HG03460 (cell line): ENCODE results near the gene PLCL2.

Experiments used
- ATAC-seq: cut with Tn5 transposase; IDR thresholded peaks from one replicate; pipeline ENCODE4 v1.9.1; 2021; ENCODE audit not compliant: unreplicated experiment

Gene PLCL2

DNA sequence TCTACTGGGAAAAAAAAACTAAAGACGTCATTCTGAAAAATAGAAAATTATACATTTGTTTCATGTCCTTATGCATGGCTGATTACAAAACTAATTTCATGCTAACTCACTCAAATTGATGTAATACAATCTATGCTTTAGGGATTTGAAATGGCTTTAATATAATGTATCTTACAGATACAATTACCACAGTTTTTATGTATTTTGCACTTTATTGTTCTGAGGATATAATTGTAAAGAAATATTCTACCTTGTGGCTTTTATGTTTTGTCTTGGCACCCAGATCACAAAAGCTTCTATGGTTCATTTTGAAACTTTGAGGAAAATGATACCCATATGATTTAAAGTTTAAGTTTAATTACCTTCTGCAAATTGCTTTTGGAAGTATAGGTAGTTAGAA, 122.5 kb downstream of the PLCL2 start:
- no peak for ATAC-seq

DNA sequence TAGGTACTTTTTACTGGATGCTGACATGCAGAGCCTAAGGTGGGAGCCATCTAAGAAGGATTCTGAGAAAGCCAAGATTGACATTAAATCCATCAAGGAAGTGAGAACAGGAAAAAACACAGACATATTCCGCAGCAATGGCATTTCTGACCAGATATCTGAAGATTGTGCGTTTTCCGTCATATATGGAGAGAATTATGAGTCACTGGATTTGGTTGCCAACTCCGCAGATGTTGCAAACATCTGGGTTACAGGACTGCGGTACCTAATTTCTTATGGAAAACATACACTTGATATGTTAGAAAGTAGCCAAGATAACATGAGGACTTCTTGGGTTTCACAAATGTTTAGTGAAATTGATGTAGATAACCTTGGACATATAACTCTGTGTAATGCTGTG, 125.1 kb downstream of the PLCL2 start:
- no peak for ATAC-seq

DNA sequence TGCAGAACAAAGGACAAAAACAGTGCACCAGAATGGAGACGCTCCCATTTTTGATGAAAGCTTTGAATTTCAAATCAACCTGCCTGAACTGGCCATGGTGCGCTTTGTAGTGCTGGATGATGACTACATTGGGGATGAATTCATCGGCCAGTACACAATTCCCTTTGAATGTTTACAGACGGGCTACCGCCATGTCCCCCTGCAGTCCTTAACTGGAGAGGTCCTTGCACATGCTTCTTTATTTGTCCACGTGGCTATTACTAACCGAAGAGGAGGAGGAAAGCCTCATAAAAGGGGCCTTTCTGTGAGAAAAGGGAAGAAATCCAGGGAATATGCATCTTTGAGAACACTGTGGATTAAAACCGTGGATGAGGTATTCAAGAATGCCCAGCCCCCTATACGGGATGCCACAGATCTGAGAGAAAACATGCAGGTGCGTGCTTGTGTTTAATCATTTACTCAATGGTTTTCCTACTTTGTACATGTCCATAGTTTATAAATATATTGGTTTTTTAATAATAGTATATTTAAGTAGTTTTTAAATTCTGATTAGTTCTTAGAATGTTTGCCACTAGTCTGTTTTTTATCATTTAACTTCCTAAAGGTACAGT, 127.1 kb downstream of the PLCL2 start:
- no peak for ATAC-seq

DNA sequence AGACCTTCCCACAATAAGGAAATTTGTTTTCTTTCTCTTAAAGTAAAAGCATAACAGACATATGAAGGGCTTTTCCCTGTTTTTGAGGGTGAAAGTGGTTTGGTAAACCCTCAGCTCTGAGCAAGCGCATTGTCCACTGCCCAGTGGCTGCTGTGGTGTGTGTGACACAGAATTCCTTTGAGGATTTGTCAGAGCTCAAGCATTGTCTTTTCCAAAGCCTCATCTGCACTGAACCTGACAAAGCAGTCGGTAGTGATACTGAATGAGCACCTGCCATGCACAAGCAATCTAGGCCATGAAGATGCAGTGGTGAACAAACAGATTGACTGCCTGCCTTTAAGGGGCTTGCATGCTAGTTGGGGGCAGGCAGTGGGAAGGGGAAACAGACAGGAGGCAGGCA, 128.3 kb downstream of the PLCL2 start:
- no peak for ATAC-seq

DNA sequence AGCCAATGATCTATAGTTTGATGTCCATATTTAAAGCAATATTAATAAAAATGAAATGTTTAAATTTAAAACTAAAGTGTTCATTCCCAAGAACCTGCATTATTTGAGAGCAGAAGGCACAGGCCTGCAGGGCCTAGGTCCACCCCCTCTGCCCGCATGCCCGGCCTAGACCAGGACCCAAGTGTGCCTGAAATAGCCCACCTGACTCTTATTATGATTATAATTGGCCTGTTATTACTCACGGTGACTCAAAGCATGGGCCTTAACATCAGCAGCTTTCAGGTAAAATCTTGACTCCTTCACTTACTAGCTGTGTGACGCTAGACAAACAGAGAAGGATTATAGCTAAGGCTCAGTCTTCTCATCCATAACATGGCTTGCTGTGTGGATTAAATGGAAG, 128.8 kb downstream of the PLCL2 start:
- ATAC-seq = no peak

DNA sequence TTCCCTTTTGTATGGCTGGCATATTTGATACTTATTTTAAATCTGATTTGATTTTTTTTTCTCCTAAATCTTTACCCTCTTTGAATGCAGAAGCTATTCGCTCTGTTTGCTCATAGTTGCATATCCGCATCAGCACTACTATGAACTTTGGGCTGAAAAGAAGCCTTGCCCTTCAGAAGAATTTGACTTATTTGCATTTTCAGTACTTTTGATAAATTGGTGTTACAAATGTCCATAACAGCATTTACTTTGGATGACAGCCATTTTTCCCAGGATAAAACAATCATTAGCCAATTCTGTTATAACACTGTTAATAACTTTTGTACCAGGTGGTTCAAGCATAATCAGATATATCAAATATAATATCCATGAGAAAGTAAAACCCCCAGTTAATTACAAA, 129.5 kb downstream of the PLCL2 start:
- no peak for ATAC-seq

DNA sequence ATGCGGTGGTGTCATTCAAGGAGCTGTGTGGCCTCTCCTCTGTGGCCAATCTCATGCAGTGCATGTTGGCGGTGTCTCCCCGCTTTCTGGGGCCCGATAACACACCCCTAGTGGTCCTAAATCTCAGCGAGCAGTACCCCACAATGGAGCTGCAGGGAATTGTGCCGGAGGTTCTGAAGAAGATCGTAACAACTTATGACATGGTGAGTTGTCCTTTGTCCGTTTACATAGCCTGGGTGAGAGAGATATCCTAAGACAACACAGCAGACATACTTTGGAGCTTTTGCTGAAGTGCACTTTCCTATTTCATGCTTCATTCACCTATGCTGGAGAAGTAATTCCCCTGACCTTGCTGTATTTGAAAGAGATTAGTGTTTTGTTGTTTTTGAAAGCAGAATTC, 130.0 kb downstream of the PLCL2 start:
- no peak for ATAC-seq

DNA sequence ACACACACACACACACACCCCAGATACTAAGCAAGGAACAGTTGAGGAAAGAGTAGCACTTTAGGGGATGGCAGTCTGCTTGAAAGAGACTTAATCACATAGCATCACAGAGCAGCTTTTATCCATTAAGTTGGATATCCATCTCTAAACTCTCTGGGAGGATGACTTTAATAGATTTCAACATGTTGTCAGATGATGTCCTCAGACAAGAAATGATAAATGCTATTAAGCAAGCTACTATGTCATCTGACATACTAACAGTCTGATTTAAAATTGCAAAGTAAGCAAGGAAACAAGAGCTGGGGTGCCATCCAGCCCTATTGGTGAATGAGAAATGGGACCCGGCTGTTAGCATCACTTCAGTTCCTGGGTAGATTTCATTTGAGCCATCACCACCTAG, 136.9 kb downstream of the PLCL2 start:
- no peak for ATAC-seq

DNA sequence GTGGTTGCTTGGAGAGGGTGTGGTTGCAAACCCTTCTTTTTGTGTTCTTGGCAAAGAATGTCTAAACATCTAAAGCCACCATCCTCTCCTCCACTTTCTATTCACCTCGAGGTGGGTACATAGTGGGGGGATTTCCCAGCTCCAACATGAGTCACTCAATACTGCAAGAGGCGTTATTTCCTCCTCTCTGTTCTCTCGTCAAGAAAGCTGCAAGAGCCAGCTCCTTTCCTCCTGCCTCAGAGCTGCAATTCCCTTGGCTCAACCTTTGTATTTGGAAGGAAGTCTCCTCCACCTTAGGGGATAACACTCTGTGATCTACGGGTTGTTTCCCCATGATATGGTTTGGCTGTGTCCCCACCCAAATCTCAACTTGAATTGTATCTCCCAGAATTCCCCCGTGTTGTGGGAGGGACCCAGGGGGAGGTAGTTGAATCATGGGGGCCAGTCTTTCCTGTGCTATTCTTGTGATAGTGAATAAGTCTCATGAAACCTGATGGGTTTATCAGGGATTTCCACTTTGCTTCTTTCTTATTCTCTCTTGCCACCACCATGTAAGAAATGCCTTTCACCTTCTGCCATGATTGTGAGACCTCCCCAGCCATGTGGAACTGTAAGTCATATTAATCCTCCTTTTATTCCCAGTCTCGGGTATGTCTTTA, 138.4 kb downstream of the PLCL2 start:
- ATAC-seq = peak; percentile 90

DNA sequence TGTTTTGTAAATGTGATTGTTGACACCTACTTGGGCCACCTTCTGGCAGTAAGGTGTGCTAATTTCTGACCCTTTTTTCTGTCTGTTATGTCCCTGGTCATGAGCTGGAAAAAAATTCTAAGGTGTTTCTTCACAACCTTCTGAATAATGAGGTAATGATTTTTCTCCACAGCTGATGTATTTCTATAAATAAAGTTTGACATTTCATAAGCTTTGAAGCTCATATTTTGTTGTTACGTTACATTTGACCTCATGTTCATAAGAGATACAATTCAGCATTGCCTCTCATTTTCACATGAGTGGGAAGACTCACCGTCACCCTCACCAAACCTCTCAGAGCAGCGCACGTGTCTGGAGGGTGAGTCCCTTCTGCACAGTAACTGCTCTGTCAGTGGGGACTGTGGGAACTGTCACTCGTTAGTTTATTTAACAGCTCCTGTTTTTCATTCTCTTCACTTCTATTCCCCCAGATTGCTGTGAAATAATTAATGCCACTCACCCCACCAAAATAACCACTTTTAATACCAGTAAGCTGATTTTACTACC, 140.9 kb downstream of the PLCL2 start:
- no peak for ATAC-seq

DNA sequence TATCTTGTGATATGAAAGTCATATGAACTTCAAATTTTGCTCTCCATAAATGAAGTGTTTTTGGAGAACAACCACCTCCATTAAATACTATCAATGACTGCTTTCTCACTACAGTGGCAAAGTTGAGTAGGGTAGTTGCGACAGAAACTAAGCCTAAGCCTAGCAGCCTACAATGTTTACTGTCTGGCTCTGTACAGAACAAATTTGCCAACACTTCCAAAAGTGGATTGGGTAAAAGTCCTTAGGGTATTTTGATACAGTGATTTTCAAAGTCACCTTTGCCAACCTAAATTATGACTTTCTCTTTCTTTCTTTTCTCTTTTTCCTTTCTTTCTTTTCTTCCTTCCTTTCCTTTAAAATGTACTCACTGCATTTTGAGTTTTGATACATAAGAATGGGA, 142.6 kb downstream of the PLCL2 start:
- ATAC-seq = no peak

DNA sequence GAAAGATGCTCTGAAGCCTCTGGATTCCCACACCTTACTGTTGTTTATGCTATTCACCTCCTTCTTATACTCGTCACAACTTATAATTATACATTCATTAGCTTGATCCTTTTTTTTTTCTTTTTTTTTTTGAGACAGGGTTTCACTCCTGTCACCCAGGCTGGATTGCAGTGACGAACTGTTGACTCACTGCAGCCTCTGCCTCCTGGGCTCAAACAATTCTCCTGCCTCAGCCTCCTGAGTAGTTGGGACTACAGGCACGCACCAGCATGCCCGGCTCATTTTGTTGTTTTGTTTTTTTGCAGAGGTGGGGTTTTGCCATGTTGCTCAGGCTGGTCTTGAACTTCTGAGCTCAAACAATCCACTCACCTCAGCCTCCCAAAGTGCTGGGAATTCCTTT, 143.6 kb downstream of the PLCL2 start:
- no peak for ATAC-seq

DNA sequence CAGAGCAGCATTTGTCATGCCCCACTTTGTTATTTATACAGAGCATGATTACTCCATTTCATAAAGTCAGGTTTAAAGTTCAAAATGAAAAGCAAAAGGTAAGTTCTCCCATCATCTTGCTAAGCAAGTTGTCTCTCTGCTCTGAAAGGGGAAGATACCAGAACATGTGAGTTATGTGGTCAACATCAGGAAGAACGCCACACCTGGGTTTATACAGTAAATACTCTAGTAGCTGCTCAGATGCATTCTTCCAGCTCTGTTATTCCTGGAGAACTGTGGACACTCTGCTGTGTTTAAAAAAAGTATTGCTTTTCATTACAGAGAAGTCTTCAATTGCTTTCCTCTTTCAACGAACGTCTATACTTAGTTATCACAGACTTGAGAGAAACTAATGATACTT, 145.7 kb downstream of the PLCL2 start:
- ATAC-seq = peak; percentile 53

DNA sequence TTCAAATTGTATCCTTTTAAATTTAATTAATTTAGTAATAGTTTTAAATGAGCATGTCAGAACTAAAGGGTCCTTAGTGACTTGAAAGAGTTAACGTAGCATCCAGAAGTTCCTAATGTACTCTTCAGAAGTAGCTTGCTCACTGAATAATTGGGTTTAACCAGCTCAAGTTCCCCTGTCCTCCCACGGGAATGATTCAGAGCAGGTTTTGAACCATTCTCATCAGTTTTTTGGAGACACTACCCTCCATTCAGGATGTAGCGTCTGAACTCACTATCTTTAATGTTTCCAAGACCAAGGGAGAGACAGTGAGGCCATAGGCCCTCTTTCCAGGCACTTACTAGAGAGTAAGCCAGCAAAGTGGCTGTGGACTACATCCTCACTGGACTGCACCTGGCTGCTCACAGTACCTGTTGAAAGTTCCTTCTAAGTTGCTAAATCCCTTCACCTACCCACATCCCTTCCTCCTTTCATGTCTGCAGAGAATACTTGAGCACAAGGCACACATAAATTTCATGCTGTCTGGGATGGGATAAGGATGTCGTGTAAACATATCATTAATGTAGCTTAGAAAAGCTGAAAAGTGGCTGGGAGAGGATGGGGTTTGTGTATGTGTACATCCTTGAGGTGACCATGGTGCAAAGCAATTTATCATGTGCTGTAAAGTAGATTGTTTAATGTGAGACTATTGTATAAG, 146.3 kb downstream of the PLCL2 start:
- ATAC-seq = no peak

DNA sequence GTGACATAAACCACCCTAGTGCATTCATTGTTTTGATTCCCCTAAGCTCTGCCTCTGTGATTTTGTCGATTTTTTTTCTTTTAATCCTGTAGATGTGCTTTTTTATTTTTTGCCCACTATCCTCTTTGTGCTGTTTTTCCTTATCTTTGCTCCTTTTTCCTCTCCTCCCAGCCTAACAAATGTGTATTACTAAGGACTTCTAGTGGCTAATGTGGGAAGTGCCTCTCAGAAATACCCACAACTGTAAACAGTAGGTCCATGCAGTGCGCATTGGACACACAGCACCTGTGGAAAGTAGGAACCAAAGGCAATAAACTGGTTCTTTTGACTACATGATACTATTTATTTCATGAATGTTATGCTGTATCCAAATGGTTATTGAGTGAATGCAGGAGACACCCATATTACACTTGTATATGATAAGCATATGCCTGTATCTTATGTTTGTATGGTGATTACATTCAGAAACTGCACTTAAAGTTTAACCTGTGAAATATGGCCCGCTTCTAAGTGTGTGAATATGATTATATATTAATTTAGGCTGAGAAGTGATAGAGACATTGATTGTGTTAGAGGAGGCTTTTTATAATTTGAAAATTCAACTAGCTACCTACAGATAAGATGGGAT, 147.8 kb downstream of the PLCL2 start:
- ATAC-seq = no peak

DNA sequence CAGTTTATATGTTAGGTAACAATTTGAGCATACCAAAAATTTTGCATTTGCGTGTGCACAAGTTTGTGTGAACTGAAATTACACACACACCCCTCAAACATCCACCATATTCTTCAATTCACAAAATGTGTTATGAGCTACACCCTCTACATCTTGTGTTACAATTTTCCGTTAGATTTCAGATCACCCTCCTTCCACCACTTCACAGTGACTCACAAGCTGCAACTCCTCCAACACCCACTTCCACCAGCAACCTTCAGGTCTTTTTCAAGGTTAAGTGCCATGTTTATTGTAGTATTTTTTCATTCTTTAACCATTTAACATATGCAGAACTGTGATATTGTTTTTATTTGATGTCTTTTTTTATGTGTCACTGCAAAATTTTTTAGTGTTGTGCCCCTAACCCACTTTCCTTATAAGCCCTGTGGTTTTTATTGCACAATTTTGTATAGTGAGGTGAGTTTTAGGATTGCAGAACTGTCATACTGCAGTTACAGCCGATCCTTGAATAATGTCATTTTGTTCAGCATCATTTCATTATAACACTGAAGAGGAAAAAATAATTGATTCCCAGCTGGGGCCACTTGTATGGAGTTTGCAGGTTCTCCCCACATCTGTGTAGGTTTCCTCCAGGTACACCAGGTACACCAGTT, 148.9 kb downstream of the PLCL2 start:
- ATAC-seq = no peak

DNA sequence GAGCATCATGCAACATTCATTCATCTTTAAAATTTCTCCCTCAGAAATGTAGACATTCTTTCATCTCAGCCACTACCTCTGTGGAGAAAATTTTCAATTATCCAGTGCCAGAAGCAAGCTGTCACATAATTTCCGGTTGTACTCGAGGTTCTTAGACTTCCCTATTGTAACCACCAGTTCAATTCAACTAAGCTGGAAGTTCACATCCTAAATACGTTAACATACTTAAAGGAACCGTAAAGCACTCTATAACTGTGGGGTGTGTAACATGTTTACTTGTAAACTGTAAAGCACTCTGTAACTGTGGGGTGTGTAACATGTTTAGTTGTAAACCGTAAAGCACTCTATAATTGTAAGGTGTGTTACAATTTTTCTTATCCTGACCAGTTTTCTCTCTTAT, 150.3 kb downstream of the PLCL2 start:
- no peak for ATAC-seq

DNA sequence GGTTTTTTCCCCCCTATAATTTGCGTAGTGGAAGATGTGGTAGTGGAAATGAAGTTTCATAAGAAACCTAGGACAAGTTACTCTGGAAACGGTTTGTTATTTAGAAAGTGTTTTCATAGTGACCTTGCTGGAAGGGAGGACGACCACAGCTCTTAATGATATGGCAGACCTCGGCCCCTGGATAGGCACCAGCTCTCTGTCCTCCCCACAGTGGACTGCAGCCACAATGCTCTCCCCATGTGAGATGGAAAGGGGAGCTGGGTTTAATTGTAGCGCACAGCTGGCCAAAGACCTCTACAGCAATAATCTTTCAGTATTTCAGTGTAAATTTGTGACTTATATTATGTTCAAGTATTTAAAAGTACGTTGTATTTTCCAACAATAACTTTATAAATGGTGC, 151.2 kb downstream of the PLCL2 start:
- no peak for ATAC-seq

DNA sequence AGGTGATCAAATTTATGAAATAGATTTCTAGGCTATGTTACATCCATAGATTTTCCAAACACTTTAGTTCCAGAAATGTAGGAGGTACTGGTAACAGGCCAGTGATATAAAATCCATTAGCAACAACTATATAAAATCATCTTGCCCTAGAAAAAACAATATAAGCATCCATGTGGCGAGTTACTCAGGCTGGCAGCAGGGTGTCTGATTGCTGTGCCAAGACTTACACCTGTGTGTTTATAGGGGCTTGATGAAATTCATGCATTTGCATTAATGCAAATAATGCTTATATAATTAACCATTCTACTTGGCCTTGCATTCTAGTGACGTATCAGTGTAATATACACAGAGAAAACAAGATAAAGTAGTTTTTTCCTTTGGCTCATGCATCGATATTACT, 153.4 kb downstream of the PLCL2 start:
- no peak for ATAC-seq

DNA sequence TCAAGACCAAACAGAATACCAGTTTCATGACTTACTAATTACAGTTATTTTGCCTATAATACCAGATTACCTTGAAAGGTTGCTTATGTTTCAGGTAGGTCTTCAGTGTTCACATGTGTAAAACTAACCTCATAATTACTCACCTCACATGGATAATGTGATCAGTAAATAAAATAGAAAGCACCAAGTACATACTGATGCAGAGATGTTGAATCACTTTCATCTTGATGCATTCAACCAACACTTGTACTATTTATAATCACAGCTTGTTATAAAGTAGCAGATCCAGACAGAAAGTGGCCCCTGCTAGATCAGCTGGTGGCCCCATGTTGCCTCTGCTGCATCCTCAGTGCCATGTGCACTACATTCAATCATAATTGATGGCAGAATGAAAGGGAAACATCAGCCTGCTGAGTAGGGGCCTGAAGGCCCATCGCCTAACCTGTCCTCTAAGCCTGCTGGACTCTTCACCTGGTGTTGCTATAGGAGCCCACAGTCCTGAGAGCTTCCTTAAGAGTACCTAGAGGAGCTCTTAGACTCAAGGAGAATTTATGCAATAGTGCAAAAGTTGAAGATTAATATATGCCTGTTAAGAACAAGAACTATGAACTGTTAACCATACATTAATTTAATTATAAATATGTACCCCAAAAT, 154.3 kb downstream of the PLCL2 start:
- no peak for ATAC-seq

DNA sequence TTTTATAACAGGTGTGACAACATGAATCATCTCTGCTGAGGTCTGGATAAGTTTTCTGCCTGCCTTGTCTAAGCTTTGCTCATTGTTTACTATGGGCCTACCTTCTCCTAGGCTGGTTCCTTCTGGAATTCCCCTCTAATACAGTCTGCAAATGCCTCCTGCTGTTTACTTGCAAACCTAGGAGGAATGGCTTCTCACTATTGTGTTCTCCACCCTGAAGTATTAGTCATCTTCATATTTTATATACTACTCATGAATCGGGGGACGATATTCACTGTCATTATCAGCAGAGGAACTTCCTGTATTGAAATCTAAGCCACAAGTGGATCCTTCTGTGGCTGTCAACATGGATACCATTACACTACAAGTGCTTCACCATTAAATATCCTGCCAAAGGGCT, 154.8 kb downstream of the PLCL2 start:
- ATAC-seq = no peak
